ENCODE measurements around the gene NCAPD3. TPM values are rescaled to one million over a fixed set of nuclear protein-coding genes. Genes with fewer than 3 reads are reported as not detected.

NCAPD3 gene
- polyA plus RNA-seq, 3 donors = 4.0 to 15.2 (median 6.0) TPM

- Histone ChIP-seq H3K4me3 (replicated peaks in 1 of 3; ENCODE audit: low read depth in 2 of 3, low read length in 3 of 3) (no peak overlapping the region), H3K27ac (ENCODE audit: low read depth in 1 of 2, low read length in 2 of 2) (no peak overlapping the region), H3K36me3 (replicated peaks in 1 of 2; ENCODE audit: control insufficient read depth in 1 of 2, insufficient read depth in 2 of 2, low read length in 2 of 2) (peaks cover 0 to under 1% of the 10 kb centered on the region in 2 donors), H3K27me3 (ENCODE audit: control insufficient read depth in 2 of 2, insufficient read depth in 2 of 2, low read length in 2 of 2) (peaks cover 47 to 73% of the 10 kb centered on the region in 2 donors), H2AFZ (ENCODE audit: insufficient read depth, low read depth, low read length, poor library complexity, severe bottlenecking) (no peak overlapping the region), H3K4me2 (replicated peaks; ENCODE audit: extremely low read depth, low read length, poor library complexity, severe bottlenecking) (no peak overlapping the region), H3K9me3 (replicated peaks in 1 of 2; ENCODE audit: control insufficient read depth in 1 of 2, insufficient read depth in 1 of 2, low read length in 2 of 2) (peaks cover 0 to 2% of the 10 kb centered on the region in 2 donors), H4K20me1 (ENCODE audit: insufficient read depth, low read length) (no peaks in the 10 kb centered on the region), H3K9ac (ENCODE audit: insufficient read depth, low read length, poor library complexity, severe bottlenecking) (no peak overlapping the region), H3K4me1 (ENCODE audit: control insufficient read depth in 1 of 2, insufficient read depth in 2 of 2, low read length in 2 of 2) (peaks cover 16 to 25% of the 10 kb centered on the region in 2 donors), H3K79me2 (ENCODE audit: insufficient read depth, low read length) (no peaks in the 10 kb centered on the region)
- peaks cover 33% of the 10 kb centered on the region for H3K4me1 Mint-ChIP-seq
- H3K27me3 Mint-ChIP-seq (ENCODE audit: low read depth in 3 of 3) = peaks cover 72 to 79% (median 74%) of the 10 kb centered on the region in 3 donors
- H3K9me3 Mint-ChIP-seq = peaks cover 0 to 5% (median under 1%) of the 10 kb centered on the region in 7 donors
- DNase-seq = no peak
- H3K36me3 Mint-ChIP-seq = peaks cover 4 to 9% of the 10 kb centered on the region in 2 donors
- TF ChIP-seq CTCF (IDR thresholded peaks at IDR 0.05) = no peak
- no peak overlapping the region for H3K27ac Mint-ChIP-seq
- WGBS (ENCODE audit: insufficient coverage) = 44% methylated on average over 5 of the region's 5 CpGs
- intact Hi-C loops (cut with micrococcal nuclease) = no loop called here
- H3K4me3 Mint-ChIP-seq = peak overlapping the region in 1 of 2 donors; percentile 61
These were observed 46.5 kb upstream of the NCAPD3 start for GRCh38 chr11:134270250-134270714.

GRCh38 chr11:134267966-134268365 is 44.2 kb upstream of the NCAPD3 start:
- whole genome bisulfite sequencing (ENCODE audit: insufficient coverage) = 84% methylated on average over 10 of the region's 11 CpGs
- no peaks in the 10 kb centered on the region for H4K20me1 ChIP-seq (ENCODE audit: insufficient read depth, low read length)
- peaks cover 24 to 66% of the 10 kb centered on the region in 2 donors for H3K27me3 ChIP-seq (ENCODE audit: control insufficient read depth in 2 of 2, insufficient read depth in 2 of 2, low read length in 2 of 2)
- Mint-ChIP-seq H3K4me1 (peaks cover 35% of the 10 kb centered on the region), H3K9me3 (peaks cover 0 to 2% (median 0%) of the 10 kb centered on the region in 7 donors), H3K4me3 (peak overlapping the region in 1 of 2 donors; percentile 68), H3K27me3 (ENCODE audit: low read depth in 3 of 3) (peaks cover 63 to 72% (median 64%) of the 10 kb centered on the region in 3 donors), H3K27ac (peak overlapping the region in 1 of 7 donors; percentile 68), H3K36me3 (peaks cover 22 to 28% of the 10 kb centered on the region in 2 donors)
- peaks cover 7 to 17% of the 10 kb centered on the region in 2 donors for H3K36me3 ChIP-seq (replicated peaks in 1 of 2; ENCODE audit: control insufficient read depth in 1 of 2, insufficient read depth in 2 of 2, low read length in 2 of 2)
- no peak overlapping the region for H3K27ac ChIP-seq (ENCODE audit: low read depth in 1 of 2, low read length in 2 of 2)
- TF ChIP-seq CTCF (IDR thresholded peaks at IDR 0.05) = no peak
- no peak overlapping the region for H2AFZ ChIP-seq (ENCODE audit: insufficient read depth, low read depth, low read length, poor library complexity, severe bottlenecking)
- no peaks in the 10 kb centered on the region for H3K79me2 ChIP-seq (ENCODE audit: insufficient read depth, low read length)
- intact Hi-C loops (cut with micrococcal nuclease) = no loop called here
- H3K4me1 ChIP-seq (ENCODE audit: control insufficient read depth in 1 of 2, insufficient read depth in 2 of 2, low read length in 2 of 2) = peaks cover 16 to 25% of the 10 kb centered on the region in 2 donors
- no peak for DNase-seq
- no peak overlapping the region for H3K4me3 ChIP-seq (replicated peaks in 1 of 3; ENCODE audit: low read depth in 2 of 3, low read length in 3 of 3)
- H3K9me3 ChIP-seq (replicated peaks in 1 of 2; ENCODE audit: control insufficient read depth in 1 of 2, insufficient read depth in 1 of 2, low read length in 2 of 2) = no peaks in the 10 kb centered on the region
- no peak overlapping the region for H3K4me2 ChIP-seq (replicated peaks; ENCODE audit: extremely low read depth, low read length, poor library complexity, severe bottlenecking)
- no peak overlapping the region for H3K9ac ChIP-seq (ENCODE audit: insufficient read depth, low read length, poor library complexity, severe bottlenecking)

Measured in CD14-positive monocyte (primary cell).